Astrocyte (in vitro differentiated cells and primary cell): ENCODE results near the gene TARDBP. TPM values are rescaled to one million over a fixed set of nuclear protein-coding genes. Genes with fewer than 3 reads are reported as not detected.

ENCODE experiments used
- DNase-seq: peaks from one replicate; pipeline ENCODE4 v3.0.0-alpha.2; 2010; ENCODE audit warnings: low read depth
- FAIRE-seq: peaks from 2 replicates; lab custom pipeline; 2011; peaks lifted over from hg19 to GRCh38; lab: Jason Lieb, UNC
- H2AFZ ChIP-seq: 2 replicates; pipeline ENCODE4 v1.6.0; 2012; ENCODE audit warnings: low read depth, low read length, inconsistent platforms
- H3K27ac ChIP-seq: 2 replicates; pipeline ENCODE4 v1.5.1; 2011; ENCODE audit warnings: low read depth, low read length, inconsistent platforms
- H3K27me3 ChIP-seq: 2 replicates; pipeline ENCODE4 v1.6.0; 2011; ENCODE audit warnings: low read length, inconsistent platforms; ENCODE audit not compliant: insufficient read depth
- H3K36me3 ChIP-seq: 2 replicates; pipeline ENCODE4 v1.5.1; 2011; ENCODE audit warnings: low read length, inconsistent platforms; ENCODE audit not compliant: insufficient read depth
- H3K4me1 ChIP-seq: 2 replicates; pipeline ENCODE4 v1.5.1; 2011; ENCODE audit warnings: low read length, inconsistent platforms; ENCODE audit not compliant: insufficient read depth
- H3K4me2 ChIP-seq: 2 replicates; pipeline ENCODE4 v1.6.0; 2012; ENCODE audit warnings: low read length, inconsistent platforms
- H3K4me3 ChIP-seq: 2 replicates; pipeline ENCODE4 v1.5.1; 2011; ENCODE audit warnings: low read depth, mild to moderate bottlenecking, low read length, inconsistent platforms; ENCODE audit not compliant: insufficient read depth
- H3K79me2 ChIP-seq: 2 replicates; pipeline ENCODE4 v1.6.0; 2012; ENCODE audit warnings: mild to moderate bottlenecking, low read length, inconsistent platforms; ENCODE audit not compliant: insufficient read depth
- H3K9ac ChIP-seq: 2 replicates; pipeline ENCODE4 v1.6.0; 2012; ENCODE audit warnings: mild to moderate bottlenecking, low read length, inconsistent platforms
- H3K9me3 ChIP-seq: 2 replicates; pipeline ENCODE4 v1.5.1; 2012; ENCODE audit warnings: low read depth, mild to moderate bottlenecking, low read length, inconsistent platforms; ENCODE audit not compliant: insufficient read depth
- H4K20me1 ChIP-seq: 2 replicates; pipeline ENCODE4 v1.6.0; 2012; ENCODE audit warnings: low read length, inconsistent platforms; ENCODE audit not compliant: insufficient read depth
- H3K27ac Mint-ChIP-seq: one replicate; pipeline ENCODE4 v1.8.0; 2021; ENCODE audit warnings: mild to moderate bottlenecking, mixed read lengths; ENCODE audit not compliant: unreplicated experiment
- H3K27me3 Mint-ChIP-seq: one replicate; pipeline ENCODE4 v1.8.0; 2021; ENCODE audit warnings: low read depth, mixed read lengths; ENCODE audit not compliant: unreplicated experiment
- H3K36me3 Mint-ChIP-seq: one replicate; pipeline ENCODE4 v1.8.0; 2021; ENCODE audit warnings: low read depth, mixed read lengths; ENCODE audit not compliant: unreplicated experiment
- H3K4me1 Mint-ChIP-seq: one replicate; pipeline ENCODE4 v1.8.0; 2021; ENCODE audit warnings: low read depth, mixed read lengths; ENCODE audit not compliant: unreplicated experiment
- H3K4me3 Mint-ChIP-seq: one replicate; pipeline ENCODE4 v1.8.0; 2021; ENCODE audit warnings: mild to moderate bottlenecking, moderate library complexity, mixed read lengths; ENCODE audit not compliant: unreplicated experiment
- H3K9me3 Mint-ChIP-seq: one replicate; pipeline ENCODE4 v1.8.0; 2021; ENCODE audit warnings: mild to moderate bottlenecking, mixed read lengths; ENCODE audit not compliant: unreplicated experiment
- EZH2 ChIP-seq: IDR thresholded peaks from 2 replicates; pipeline ENCODE4 v1.6.1; 2012; ENCODE audit warnings: mild to moderate bottlenecking, low read length, inconsistent platforms; ENCODE audit not compliant: insufficient read depth
- total RNA-seq: library from RNA; stranded (reverse); gene quantifications from 2 replicates; pipeline ENCODE4 v1.2.1, GENCODE V29; 2021
- TF ChIP-seq, protein P1 (sequence below): IDR thresholded peaks from 2 replicates; pipeline ENCODE4 v1.5.1; 2011; ENCODE audit warnings: low read depth, mild to moderate bottlenecking, inconsistent platforms, low read length, moderate library complexity; ENCODE audit not compliant: insufficient read depth

Gene TARDBP
- total RNA-seq, 1 donor from 2014 or later: 148 TPM

DNA sequence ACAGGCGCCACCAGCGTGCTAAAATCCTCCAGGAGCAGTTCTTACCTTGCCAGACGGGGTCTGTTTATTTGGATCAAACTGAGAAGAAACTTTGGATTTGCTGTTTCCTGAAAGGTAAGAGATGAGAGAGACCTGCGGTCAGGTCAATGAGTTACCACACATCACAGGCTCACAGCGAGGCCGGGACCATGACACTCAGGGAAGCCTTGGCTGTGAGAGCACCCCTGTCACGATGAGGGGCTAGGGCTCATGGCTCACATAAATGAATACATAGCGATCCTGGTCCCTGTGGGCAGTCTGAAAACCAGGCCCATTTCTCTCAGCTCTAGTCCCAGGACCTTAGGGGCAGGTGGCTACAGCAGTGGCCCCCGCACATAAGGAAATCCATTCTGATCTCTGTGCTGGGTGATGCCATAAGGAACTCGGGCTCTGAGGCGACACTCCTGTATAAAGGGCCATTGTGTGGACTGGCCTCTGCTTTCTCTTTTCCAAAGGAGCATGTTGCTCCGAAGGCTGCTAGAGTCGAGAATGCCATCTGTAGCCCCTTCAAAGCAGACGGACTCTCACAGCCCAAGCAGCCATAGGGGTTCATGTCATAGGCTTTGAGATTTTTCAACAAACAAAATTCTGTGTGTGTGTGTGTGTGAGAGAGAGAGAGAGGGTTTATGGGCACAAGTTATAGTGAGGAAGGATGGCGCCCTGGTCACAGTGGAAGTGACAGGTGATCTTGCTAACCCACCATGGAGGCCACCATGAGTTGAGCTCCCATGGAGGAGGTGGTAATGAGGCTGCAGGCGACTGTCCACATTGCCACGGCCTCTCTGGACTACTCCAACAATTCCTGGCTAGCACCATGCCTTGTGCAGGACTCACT lies 56.4 kb downstream of the TARDBP start:
- Histone ChIP-seq H3K27ac (no peak overlapping the region), H3K27me3 (no peaks in the 10 kb centered on the region), H3K36me3 (peaks cover 53% of the 10 kb centered on the region), H3K4me3 (no peak overlapping the region), H3K79me2 (no peaks in the 10 kb centered on the region), H3K4me2 (no peak overlapping the region), H3K4me1 (no peaks in the 10 kb centered on the region), H2AFZ (no peak overlapping the region), H3K9ac (no peak overlapping the region), H3K9me3 (no peaks in the 10 kb centered on the region), H4K20me1 (peaks cover 7% of the 10 kb centered on the region)
- Mint-ChIP-seq H3K36me3 (peaks cover 24% of the 10 kb centered on the region), H3K27me3 (no peaks in the 10 kb centered on the region), H3K4me3 (no peak overlapping the region), H3K27ac (no peak overlapping the region), H3K9me3 (no peaks in the 10 kb centered on the region), H3K4me1 (no peaks in the 10 kb centered on the region)
- DNase-seq (no peak), FAIRE-seq (no peak)
- TF ChIP-seq, protein P1, sequence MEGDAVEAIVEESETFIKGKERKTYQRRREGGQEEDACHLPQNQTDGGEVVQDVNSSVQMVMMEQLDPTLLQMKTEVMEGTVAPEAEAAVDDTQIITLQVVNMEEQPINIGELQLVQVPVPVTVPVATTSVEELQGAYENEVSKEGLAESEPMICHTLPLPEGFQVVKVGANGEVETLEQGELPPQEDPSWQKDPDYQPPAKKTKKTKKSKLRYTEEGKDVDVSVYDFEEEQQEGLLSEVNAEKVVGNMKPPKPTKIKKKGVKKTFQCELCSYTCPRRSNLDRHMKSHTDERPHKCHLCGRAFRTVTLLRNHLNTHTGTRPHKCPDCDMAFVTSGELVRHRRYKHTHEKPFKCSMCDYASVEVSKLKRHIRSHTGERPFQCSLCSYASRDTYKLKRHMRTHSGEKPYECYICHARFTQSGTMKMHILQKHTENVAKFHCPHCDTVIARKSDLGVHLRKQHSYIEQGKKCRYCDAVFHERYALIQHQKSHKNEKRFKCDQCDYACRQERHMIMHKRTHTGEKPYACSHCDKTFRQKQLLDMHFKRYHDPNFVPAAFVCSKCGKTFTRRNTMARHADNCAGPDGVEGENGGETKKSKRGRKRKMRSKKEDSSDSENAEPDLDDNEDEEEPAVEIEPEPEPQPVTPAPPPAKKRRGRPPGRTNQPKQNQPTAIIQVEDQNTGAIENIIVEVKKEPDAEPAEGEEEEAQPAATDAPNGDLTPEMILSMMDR: no peak
- TF ChIP-seq EZH2: no peak

GRCh38 chr1:11070876-11071275 lies 58.4 kb downstream of the TARDBP start:
- no peaks in the 10 kb centered on the region for H3K9me3 ChIP-seq
- Mint-ChIP-seq H3K27me3 (no peaks in the 10 kb centered on the region), H3K4me3 (no peak overlapping the region), H3K9me3 (no peaks in the 10 kb centered on the region), H3K4me1 (no peaks in the 10 kb centered on the region), H3K27ac (no peak overlapping the region), H3K36me3 (peaks cover 19% of the 10 kb centered on the region)
- DNase-seq: no peak
- H3K4me2 ChIP-seq: no peak overlapping the region
- peaks cover 53% of the 10 kb centered on the region for H3K36me3 ChIP-seq
- FAIRE-seq: no peak
- no peak overlapping the region for H3K9ac ChIP-seq
- no peak overlapping the region for H2AFZ ChIP-seq
- H3K27ac ChIP-seq: no peak overlapping the region
- no peak overlapping the region for H3K4me3 ChIP-seq
- H3K79me2 ChIP-seq: no peaks in the 10 kb centered on the region
- TF ChIP-seq EZH2: no peak
- TF ChIP-seq, protein P1: no peak
- peaks cover 7% of the 10 kb centered on the region for H4K20me1 ChIP-seq
- H3K4me1 ChIP-seq: no peaks in the 10 kb centered on the region
- H3K27me3 ChIP-seq: no peaks in the 10 kb centered on the region
